ENCODE measurements around the gene CADPS2.
A peak's percentile ranks its signal among the peaks of the same experiment; 100 is the strongest.
"Not testable (repeated sequence)": the region's sequence is repeated elsewhere in the genome, so short reads cannot be mapped to it uniquely, and the experiment has no call there.

Gene CADPS2

DNA sequence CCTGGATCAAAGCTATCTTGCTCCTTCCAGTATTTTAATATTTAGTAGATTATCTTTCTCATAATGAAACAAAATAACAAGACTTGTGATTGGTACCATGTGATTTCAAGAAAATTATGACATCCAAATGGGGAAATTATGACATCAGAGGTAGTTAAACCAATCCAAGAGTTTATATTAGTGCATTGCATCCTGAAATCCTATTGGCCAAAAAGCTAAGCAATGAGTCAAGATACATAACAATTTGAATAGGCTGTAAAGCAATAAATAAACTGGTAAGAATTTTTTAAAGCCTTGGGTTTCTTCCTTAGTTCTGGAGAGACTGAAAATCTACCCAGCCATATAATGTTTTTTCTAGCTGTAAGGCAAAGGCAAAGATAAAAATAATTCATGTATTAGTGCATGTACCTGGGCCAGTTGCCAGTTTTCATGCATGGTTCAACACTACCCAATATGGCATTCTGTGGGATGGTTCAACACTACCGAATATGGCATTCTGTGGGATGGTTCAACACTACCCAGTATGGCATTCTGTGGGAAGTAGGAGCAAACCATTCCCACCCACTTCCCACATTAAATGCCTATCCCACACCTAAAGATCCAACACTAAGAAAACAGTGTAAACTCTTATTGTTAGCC, 183.3 kb downstream of the CADPS2 start, which contains the start of gene RNF148:
RNF148 (minus strand) TSS at position 51 of the 639 bp plus-strand sequence. CDS start 172 bp downstream, outside the sequence.
- DNase-seq, result no peak

DNA sequence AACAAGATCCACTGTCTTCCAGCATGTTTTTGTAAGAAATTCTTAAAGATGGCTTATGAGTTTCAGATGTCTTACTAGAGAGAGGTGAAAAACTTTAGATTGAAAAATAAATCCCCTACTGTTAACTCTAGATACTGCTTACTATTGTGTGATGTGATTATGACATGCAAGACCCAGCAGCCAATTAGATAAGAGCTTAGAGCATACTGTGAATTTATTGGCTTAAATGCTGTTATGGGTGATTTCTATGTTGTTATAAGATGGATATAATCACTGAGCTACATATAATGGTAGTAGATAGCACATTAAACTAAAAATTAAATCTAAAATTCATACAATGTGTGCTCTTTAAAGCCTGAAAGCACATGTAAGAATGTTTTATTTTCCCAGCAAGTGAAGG, 187.2 kb downstream of the CADPS2 start, which contains the start of gene RNF133:
RNF133 (minus strand) TSS at position 101 of the 400 bp plus-strand sequence. CDS start 199 bp downstream, outside the sequence.
- no peak for DNase-seq

DNA sequence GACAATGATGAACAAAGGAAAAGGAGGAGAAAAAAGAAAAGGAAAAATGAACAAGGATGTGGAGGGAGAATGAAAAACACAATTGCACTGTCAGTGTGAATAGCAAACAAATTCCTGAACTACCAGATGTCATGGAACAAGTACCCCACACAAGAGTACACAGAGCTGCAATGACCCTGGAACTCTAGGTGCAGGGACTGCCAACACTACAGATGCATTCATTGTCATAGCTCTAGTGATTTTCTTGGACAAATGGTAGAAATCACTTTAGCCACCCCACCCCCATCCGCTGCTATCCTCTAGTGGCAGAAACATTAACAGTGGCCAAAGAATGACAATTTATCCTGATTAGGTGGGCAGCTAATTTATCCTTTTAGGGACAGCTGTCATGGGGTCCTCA, 190.4 kb downstream of the CADPS2 start:
- DNase-seq, result no peak

DNA sequence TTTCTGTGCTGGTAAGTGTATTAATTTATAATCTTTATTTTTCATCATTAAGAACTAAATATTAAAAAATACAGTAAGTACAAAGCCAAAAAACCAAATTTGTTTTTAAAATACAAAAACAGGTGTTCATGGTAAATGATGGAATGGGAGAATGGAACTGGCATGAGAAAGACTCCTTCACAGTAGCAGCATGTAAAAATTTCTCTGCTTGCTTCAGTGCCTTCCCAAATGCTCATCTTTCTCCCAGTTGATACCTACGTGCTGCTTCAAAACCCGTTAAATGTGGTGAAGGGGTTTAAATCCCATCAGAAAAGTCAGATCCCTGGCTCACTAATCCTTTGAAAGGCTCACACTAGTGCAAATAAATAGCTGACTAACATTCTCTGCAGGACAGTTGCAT, 191.6 kb downstream of the CADPS2 start:
- no peak for DNase-seq

DNA sequence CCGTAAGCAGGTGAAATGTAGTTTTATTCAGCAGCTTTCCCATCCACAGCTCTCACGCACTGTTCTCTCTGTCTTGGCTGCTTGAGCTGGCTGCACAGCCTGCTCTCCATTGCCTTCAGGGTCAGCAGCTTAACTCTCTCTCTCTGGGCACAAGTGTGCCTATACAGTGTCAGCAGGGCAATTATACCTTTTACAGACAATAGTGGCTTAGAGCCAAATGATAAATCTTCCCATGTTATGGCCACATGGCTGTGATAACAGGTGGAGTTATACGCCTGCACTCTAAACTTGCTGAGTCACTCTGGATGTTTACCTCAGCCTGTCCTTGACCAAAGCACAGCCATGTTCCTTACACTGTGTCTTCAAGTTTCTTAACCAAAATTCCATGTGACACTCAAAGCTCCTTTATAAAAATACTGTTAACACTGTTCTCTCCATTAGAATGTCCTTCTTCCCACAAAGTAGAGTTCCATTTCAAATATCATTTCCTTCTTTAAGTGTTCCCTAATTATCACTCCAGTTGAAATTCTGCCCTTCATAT, 193.4 kb downstream of the CADPS2 start:
- DNase-seq, result no peak

DNA sequence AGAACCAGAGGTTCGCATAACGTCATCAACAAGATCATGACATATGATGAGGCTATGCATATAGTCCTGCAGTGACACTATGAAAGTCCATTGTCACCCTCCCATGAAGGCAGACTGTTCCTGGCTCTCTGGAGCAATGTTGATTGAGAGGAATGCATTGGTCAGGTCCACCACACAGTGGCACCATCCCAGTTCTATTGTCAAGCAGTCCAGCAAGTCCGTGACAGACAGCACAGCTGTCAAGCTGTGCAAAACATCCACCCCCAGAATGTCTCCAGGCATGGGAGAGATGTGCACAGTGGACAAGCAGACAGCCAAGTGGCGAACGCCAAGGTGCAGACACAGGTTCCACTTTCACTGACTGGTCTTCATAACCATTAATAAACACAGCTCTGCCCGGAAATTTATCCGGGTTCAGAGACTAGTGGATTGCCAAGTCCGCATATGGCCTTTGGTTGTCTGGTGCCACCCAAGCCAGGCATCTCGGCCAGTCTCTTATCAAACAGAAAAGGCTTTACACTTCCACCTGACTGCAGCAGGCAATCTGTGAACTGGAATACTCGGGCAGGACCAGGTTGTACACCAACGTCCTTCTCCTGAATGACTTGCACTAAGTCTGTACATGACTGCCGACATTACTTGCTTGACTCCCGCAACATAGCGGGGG, 194.6 kb downstream of the CADPS2 start:
- no peak for DNase-seq

DNA sequence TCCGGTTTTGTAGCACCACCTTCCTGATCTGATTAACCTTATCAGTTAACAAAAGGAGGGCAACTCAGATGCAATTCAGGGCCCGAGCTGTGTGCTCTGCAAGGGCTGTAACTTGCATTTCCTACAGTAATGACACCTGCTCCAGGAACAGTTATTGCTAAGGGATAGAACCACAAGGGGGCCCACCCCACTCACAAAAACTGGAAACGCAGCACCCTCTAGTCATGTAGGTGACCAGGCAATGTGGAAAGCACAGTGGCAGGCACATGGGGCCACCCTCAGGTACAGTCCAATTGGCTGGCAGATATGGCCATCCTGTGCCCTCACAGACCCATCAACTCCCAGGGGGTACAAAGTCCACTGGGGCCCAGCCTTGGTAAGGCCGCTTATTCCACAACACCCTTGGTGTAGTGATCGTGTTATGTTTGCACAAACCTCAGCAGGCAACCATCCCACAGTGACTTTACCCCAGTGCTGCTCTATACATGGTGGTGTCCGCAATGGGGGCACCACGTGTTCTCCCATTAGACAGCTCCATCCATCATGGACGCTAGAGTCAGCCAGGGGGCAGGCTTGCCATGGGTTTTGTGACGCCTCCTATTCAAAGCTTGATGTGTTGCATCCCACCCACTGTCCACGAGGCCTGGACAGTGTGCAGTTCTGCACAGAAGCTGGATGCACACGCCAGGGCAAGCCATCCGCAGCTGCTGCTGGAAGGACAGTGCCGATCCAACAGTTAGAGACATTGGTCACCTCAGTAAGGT, 196.7 kb downstream of the CADPS2 start:
- DNase-seq, result no peak

DNA sequence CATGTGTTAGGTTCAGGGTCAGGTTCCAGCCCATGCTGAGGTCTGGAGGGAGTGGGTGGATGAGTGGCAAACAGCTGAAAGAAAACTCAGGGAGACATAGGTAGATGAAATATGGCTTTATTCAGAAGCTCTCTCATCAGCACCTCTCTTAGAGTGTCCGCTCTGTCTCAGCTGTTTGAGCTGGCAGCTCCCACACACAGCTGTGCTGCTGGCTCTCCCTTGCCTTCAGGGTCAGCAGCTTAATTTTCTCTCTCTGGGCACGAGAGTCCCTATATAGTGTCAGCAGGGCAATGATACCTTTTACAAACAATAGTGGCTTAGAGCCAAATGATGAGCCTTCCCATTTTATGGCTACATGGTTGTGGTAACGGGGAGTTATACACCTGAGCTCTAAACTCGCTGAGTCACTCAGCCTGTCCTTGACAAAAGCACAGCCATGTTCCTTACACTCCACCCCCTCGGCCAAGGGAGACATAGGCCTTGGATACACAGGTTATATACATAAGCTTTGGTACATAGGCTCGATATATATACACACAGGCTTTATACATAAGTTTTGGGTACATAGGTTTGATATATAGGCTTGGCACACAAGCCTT, 197.8 kb downstream of the CADPS2 start:
- no peak for DNase-seq

DNA sequence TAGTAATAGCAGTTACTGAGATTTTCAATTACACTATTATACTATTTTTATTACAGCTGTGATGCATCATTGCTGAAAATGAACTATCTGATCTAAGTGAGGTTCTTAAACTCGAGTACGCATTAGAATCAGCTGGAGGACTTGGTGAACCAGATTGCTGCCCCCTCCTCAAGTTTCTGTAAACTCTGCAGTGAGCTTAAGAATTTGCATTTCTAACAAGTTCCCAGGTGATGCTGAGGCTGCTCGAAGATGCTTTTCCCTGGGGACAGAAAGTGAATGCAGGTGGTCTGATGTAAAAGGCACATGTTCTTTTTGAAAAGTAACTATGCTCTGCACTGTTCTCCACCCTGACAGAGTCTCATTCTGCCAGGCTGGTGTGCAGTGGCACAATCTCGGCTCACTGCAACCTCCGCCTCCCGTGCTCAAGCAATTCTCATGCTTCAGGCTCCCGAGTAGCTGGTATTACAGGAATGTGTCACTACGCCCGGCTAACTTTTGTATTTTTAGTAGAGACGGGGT, 199.8 kb downstream of the CADPS2 start:
- DNase-seq, result no peak

DNA sequence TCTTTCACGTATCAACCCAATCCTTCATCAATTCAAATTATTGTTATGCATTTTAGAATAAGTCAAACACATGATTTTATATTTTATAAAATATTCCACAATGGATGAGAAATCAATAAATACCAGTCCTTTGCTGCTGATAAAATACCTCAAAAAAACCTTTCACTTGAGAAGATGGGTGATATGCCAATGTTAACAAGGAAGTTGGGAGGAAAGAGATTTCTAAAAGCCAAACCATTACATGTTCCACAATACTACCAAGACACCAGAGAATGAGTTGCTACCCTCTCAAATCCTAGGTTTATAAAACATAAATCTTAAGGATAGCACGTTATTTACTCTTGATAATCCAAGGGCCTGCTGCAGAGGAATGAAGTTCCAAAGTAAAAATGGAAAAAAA, 201.8 kb downstream of the CADPS2 start:
- DNase-seq, result no peak

DNA sequence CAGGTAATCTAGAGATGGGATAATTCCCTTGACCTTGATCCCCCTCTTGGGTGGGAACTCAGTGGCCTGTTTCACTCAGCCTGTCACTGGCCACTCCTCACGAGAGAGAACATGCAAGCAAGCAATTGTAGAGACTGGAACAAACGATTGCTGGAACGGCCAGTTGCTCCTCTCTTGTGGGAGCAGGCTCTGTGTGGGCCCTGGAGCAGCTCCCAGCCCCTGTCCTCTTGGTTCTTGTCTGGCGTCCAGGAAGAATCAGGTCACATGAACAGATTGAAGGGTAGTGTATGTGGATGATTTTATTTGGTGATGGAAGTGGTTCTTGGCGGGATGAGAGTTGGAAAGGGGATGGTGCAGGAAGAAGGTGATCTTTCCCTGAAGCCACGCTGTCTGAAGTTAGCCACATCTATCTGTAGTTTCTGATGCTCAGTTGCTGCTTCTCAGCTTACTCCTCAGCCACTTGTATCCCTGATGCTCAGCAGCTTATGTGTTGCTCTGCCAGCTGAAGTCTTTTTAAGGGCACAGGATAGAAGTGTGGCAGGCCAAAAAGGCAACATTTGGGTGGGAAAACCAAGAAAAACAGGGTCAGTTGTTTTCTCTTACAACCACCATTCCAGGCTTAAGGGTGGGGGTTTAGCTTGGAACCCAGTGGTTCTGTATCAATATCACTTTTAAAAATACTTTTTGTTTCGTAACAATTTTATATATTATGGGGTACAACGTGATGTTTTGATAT, 203.3 kb downstream of the CADPS2 start:
- DNase-seq, result no peak

DNA sequence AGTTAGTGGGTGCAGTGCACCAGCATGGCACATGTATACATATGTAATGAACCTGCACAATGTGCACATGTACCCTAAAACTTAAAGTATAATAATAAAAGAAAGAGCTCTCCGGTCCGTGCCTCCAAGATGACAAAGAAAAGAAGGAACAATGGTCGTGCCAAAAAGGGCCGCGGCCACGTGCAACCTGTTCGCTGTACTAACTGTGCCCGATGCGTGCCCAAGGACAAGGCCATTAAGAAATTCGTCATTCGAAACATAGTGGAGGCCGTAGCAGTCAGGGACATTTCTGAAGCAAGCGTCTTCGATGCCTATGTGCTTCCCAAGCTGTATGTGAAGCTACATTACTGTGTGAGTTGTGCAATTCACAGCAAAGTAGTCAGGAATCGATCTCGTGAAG, 205.1 kb downstream of the CADPS2 start:
- not testable (repeated sequence) for DNase-seq

DNA sequence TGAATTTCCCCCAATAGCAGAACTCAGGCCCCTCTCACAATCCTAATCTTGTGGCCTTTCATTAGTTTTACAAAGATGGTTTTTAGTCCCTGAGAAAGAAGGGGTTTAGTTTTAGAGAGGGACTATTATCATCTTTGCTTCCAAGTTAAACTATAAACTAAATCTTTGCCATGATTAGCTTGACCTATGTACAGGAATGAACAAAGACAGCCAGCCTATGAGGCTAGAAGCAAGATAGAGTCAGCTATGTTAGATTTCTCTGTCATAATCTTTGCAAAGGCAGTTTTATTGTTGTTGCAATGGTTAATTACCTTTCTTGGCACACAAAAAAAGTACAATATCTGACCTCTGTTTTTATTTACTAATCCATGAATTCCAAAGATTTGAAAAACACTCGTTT, 206.4 kb downstream of the CADPS2 start:
- no peak for DNase-seq

DNA sequence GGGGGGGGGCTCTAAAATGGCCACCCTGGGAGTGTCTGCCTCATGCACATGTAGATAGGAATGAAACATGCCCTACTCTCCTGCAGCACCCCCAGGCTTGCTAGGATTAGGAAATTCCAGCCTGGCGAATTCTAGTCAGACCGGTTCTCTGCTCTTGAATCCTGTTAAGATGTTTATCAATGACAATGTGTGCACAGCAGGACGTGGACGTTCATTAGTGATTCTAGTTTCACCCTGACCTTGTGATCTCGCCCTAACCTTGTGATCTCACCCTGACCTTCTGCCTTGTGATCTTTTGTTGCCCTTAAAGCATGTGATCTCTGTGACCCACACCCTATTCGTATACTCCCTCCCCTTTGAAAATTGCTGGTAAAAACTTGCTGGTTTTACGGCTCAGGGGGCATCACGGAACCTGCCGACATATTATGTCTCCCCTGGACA, 207.0 kb downstream of the CADPS2 start:
- DNase-seq, result not testable (repeated sequence)

DNA sequence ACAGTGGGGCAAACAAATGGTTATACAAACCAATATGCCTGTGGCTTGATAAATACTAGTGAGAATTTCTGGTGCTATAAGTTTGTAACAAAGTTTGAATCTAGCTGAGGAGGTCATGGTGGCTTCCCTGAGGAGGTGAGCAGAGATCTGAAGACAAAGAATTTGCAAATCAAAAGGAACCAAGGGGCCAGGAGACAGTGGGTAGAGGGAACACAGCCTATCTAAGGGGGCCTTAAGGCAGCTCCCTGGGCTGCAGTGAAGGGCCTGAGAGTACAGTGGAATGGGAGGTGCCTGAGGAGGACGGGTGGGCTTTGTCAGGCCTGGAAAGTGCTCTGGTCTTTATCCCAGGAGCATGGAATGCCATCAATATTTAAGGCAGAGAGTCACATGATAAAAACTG, 209.1 kb downstream of the CADPS2 start:
- DNase-seq, result no peak

DNA sequence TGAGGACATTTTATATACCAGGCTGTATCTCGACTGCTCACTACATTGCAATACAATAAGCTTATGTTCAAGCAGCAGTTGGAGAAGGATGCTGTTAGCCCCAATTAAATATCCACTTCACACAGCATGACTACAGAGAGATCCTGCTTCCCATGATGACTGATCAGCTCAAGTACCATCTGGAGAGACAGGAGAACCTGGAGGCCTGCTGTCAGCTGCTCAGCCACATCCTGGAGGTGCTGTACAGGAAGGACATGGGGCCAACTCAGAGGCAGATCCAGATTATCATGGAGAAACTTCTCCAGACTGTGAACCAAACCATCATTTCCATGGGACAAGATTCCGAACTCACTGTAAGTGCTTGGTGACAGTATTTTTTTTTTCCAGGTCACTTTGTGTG, 209.8 kb downstream of the CADPS2 start:
- no peak for DNase-seq

DNA sequence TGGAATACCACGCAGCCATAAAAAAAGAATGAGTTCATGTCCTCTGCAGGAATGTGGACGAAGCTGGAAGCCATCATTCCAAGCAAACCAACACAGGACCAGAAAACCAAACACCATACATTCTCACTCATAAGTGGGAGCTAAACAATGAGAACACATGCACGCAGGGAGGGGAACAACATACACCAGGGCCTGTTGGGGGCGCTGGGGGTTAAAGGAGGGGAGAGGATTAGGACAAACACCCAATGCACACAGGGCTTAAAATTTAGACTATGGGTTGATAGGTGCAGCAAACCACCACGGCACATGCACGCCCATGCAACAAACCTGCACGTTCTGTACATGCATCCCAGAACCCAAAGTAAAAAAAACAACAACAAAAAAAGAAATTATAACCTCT, 210.6 kb downstream of the CADPS2 start:
- no peak for DNase-seq

DNA sequence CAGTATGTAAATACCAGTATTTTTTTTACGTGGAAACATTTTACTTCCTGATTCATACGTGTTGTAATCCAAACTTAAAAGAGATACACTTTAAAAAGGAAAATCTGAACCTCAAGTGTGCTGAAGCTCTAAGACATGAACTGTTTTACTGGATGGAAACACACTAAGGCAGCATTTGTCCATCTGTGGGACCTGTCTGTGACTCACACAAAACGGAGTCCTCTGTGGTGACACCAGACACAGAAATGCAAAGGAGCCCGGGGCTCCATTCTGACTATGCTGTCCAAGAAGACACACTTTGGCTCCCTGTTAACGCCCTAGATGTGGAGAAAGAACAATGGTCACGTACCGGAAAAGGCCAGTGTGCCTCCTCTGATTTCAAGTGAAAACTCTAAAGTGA, 211.2 kb downstream of the CADPS2 start:
- no peak for DNase-seq

DNA sequence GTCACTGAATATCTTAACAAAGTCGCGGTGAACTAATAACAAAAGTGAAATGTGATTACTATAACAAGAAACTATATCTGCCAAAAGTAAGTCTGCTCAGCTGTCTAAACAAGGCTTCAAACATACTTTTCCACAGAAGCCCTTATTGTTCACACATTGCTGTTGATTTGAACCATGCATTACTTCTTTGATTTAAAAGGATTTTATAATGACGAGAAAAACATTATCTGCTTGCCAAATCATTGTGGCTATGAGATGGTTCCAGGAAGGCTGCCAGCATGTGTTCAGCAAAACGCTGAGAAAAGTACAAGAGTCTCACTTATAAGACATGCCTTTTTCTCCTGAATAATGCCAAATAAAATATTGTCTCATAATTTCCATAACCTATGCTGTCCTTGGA, 211.8 kb downstream of the CADPS2 start:
- DNase-seq, result peak; percentile 59

DNA sequence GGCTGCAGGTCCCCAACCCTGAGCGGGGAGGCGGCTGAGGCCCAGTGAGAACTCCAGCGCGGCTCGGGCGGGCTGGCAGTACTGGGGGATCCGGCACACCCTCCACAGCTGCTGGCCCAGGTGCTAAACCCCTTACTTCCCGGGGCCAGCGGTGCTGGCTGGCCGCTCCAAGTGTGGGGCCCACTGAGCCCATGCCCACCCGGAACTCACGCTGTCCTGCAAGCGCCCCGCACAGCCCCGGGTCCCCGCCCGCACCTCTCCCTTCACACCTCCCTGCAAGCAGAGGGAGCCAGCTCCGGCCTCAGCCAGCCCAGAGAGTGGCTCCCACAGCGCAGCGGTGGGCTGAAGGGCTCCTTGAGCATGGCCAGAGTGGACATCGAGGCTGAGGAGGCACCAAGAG, 212.3 kb downstream of the CADPS2 start:
- DNase-seq, result no peak

DNA sequence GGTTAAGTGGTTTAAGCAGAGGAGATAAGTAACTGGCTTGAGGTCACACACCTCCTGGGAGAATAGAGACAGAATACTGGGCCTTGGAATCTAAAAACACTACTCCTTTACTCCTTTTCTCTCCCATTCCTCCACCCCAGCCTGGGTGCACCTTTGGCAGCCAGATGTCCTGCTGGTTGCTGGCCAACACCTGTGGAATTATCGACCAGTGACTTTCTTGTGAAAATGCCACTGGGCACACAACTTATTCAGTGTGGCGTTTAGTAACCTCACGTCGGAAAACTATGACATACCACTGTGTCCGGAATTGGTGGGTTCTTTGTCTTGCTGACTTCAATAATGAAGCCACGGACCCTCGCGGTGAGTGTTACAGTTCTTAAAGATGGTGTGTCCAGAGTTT, 213.7 kb downstream of the CADPS2 start:
- no peak for DNase-seq

DNA sequence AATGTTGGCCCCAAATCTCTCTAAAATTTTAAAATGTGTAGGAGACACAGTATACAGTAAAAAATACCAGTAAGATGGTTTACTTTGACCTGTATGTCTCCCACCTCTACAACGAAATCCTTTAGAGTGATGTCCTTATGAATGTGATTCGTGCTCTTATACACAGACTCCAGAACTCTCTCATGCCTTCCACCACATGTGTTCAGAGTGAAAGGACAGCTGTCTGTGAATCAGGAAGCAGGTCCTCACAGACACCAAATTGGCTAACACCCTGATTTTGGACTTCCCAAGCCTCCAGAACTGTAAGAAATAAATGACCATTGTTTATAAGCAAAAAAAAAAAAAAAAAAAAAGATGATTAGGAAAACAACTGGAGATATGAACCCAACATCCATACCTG, 222.5 kb downstream of the CADPS2 start:
- no peak for DNase-seq

Measured in femur (tissue), 1 donor.